Measurements from ENCODE around the gene GPR108. TPM values are rescaled to one million over a fixed set of nuclear protein-coding genes. Genes with fewer than 3 reads are reported as not detected.

Gene GPR108
- total and polyA plus RNA-seq, 2 of the 13 experiments (the other 11 are each of a cell fraction or from before 2014, with no cell fraction given) = 36.4 to 63.0 TPM

- Histone ChIP-seq H3K4me2 (ENCODE audit: low read depth, low read length) (no peak overlapping the region), H3K27ac (ENCODE audit: extremely low read length, insufficient read depth, low read length) (no peak overlapping the region)
- CTCF ChIA-PET (ENCODE audit: low intra/inter-chr PET ratio, low total read pairs) = interaction anchor here (3.2 kb wide), 1 partner anchor 15 kb away, joined by 25 read pairs; the partner anchor contains the start of genes GPR108 and TRIP10
These were observed 16.8 kb upstream of the GPR108 start for GRCh38 chr19:6754136-6754535.

More at GRCh38 chr19:6754136-6754535, 16.8 kb upstream of the GPR108 start:
- POLR2A ChIA-PET = interaction anchor here (0.8 to 3.9 kb wide), 5 partner anchors 10 to 49 kb away, joined by 3 to 89 read pairs (median 20); partner anchors contain the start of genes C3, GPR108, SH2D3A and TRIP10
- Histone ChIP-seq H3K27me3 (ENCODE audit: control insufficient read depth in 1 of 2, insufficient read depth in 2 of 2, low read length in 2 of 2) (no peaks in the 10 kb centered on the region), H2AFZ (ENCODE audit: low read length) (no peak overlapping the region), H3K9ac (ENCODE audit: insufficient read depth, low read depth, low read length) (no peak overlapping the region), H4K20me1 (ENCODE audit: insufficient read depth, low read length) (no peaks in the 10 kb centered on the region), H3K4me1 (ENCODE audit: insufficient read depth, low read length) (peaks cover 24% of the 10 kb centered on the region), H3K79me2 (ENCODE audit: insufficient read depth, low read length) (no peaks in the 10 kb centered on the region), H3K4me3 (replicated peaks in 1 of 3; ENCODE audit: insufficient read depth in 1 of 3, low read depth in 2 of 3, low read length in 3 of 3) (no peak overlapping the region), H3K36me3 (replicated peaks in 1 of 2; ENCODE audit: control insufficient read depth in 1 of 2, insufficient read depth in 2 of 2, low read length in 2 of 2) (peaks cover 8 to 14% of the 10 kb centered on the region in 2 experiments), H3K9me3 (ENCODE audit: low read length) (no peaks in the 10 kb centered on the region)
- no peak for ATAC-seq
- BruUV-seq (replicated peaks) = no TSS peak
- in situ Hi-C loops (cut with HindIII; ENCODE audit: extremely low pct_ligation_motif_present, low pct_unique_long_range_greater_than_20kb) = no loop called here
- intact Hi-C loops (cut with micrococcal nuclease; ENCODE audit: unreplicated experiment) = loop anchor here (5.0 kb wide), 1 partner anchor 108 kb away; no protein-coding TSS in a partner anchor
- TF ChIP-seq ZNF775 (CRISPR knock-in tag; IDR thresholded peaks at IDR 0.05; ENCODE audit: borderline replicate concordance) (no peak), NAIF1 (CRISPR knock-in tag; IDR thresholded peaks at IDR 0.05; ENCODE audit: borderline replicate concordance) (no peak), HNRNPK (IDR thresholded peaks at IDR 0.05; ENCODE audit: low read depth, low read length, poor library complexity, severe bottlenecking) (peak; percentile 72), ZNF432 (CRISPR knock-in tag; IDR thresholded peaks at IDR 0.05; ENCODE audit: borderline replicate concordance) (no peak), NR0B2 (CRISPR knock-in tag; IDR thresholded peaks at IDR 0.05) (no peak), ZNF598 (CRISPR knock-in tag; IDR thresholded peaks at IDR 0.05; ENCODE audit: borderline replicate concordance) (no peak), ZNF891 (CRISPR knock-in tag; IDR thresholded peaks at IDR 0.05) (no peak), MYC (CRISPR knock-in tag; IDR thresholded peaks at IDR 0.05; ENCODE audit: borderline replicate concordance) (no peak)
- DNase-seq (ENCODE audit: low spot score) = no peak
- FAIRE-seq = no peak
- WGBS (ENCODE audit: low lambda C conversion rate) = 100% methylated on average over 17 of the region's 22 CpGs
